Suprapubic skin (tissue), 3 donors: ENCODE results near the gene SLC16A9.

Source experiments
- CTCF ChIP-seq, 2 donors: fragments of 200-600 bp in 1 of 2; fragments of 450-650 bp in 1 of 2; sonication (generic) in 1 of 2; IDR thresholded peaks; one replicate each; pipeline ENCODE4 v1.5.1; 2016 to 2019; ENCODE audit warnings: antibody characterized with exemption in 2 of 2, mild to moderate bottlenecking in 1 of 2, moderate library complexity in 1 of 2
- EP300 ChIP-seq: sonication (generic); formaldehyde crosslinking; IDR thresholded peaks from one replicate; pipeline ENCODE4 v1.6.1; 2017; ENCODE audit warnings: antibody characterized with exemption

- no peak for TF ChIP-seq CTCF (IDR thresholded peaks at IDR 0.05)
- TF ChIP-seq EP300, result no peak
These were observed 11.3 kb downstream of the SLC16A9 start for GRCh38 chr10:59698326-59698725.
